ENCODE data around the gene PDCD6IP.
"Not testable (repeated sequence)": the region's sequence is repeated elsewhere in the genome, so short reads cannot be mapped to it uniquely, and the experiment has no call there.

Gene PDCD6IP

GRCh38 chr3:33848624-33849347 is 50.4 kb downstream of the PDCD6IP start:
- peaks cover 40% of the 10 kb centered on the region for H3K36me3 Mint-ChIP-seq
- H3K9me3 Mint-ChIP-seq, result no peaks in the 10 kb centered on the region
- H3K27ac Mint-ChIP-seq, result peak overlapping the region; percentile 84
- DNase-seq, result peak; percentile 45
- H3K4me3 Mint-ChIP-seq, result peak overlapping the region; percentile 4
- CTCF ChIA-PET, result no interaction called here
- no peaks in the 10 kb centered on the region for H3K27me3 Mint-ChIP-seq
- peaks cover 40% of the 10 kb centered on the region for H3K4me1 Mint-ChIP-seq

- CTCF ChIA-PET, H3K27ac Mint-ChIP-seq, H3K27me3 Mint-ChIP-seq, H3K4me3 Mint-ChIP-seq, H3K9me3 Mint-ChIP-seq, DNase-seq: not testable (repeated sequence)
- peaks cover 45% of the 10 kb centered on the region for H3K36me3 Mint-ChIP-seq
- peaks cover 54% of the 10 kb centered on the region for H3K4me1 Mint-ChIP-seq
These were observed 52.2 kb downstream of the PDCD6IP start for GRCh38 chr3:33850599-33850998.

DNA sequence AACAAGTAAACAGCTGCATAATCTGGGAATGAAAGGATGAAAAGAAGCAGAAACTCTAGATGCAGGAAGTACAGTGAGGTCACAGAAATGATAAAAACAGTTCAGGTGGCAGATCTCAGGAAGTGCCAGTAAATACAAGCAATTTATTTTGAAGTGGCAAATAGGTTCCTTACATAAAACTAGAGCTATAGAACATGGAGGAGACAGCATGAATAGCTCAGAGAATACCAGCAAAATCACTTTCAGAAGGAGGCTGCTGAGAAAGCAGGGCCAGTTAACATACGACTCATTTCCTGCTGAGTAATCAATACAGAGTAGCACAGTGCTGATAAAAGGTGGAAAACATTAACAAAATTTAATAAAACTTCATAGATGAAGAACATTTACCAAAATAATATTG is 57.0 kb downstream of the PDCD6IP start:
- Mint-ChIP-seq H3K36me3 (peaks cover 48% of the 10 kb centered on the region), H3K27ac (peak overlapping the region; percentile 72), H3K4me1 (peaks cover 30% of the 10 kb centered on the region)
- H3K27me3 Mint-ChIP-seq, DNase-seq, H3K4me3 Mint-ChIP-seq, H3K9me3 Mint-ChIP-seq, CTCF ChIA-PET: not testable (repeated sequence)

DNA sequence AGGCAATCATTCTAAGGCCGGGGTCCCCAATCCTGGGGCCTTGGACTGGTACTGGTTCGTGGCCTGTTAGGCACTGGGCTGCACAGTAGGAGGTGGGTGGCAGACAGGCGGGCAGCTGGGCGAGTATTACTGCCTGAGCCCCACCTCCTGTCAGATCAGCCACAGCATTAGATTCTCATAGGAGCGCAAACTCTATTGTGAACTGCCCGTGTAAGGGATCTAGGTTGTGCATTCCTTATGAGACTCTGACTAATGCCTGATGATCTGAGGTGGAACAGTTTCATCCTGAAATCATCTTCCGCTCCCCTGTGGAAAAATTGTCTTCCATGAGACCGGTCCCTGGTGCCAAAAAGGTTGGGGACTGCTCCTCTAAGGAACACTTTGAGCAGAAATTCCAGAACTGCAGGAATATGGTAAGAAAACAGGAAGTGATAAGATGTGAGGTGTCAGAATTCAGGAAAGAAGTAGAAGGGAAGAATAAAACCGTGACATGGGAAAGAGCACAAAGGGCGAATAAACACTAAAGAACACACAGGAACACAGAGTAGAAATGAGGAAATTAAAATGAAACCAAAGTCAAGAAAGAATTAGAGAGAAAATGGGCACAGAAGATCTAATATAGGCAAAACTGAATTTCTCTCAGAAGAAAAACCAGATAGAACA is 57.6 kb downstream of the PDCD6IP start:
- no peaks in the 10 kb centered on the region for H3K27me3 Mint-ChIP-seq

GRCh38 chr3:33857701-33858100 is 59.3 kb downstream of the PDCD6IP start:
- H3K27me3 Mint-ChIP-seq, result not testable (repeated sequence)
- peaks cover 37% of the 10 kb centered on the region for H3K36me3 Mint-ChIP-seq

More for the DNA sequence above, 57.6 kb downstream of the PDCD6IP start:
- Mint-ChIP-seq H3K36me3 (peaks cover 42% of the 10 kb centered on the region), H3K4me1 (peaks cover 24% of the 10 kb centered on the region), H3K27ac (peak overlapping the region; percentile 72), H3K4me3 (no peak overlapping the region), H3K9me3 (no peaks in the 10 kb centered on the region)
- DNase-seq, result no peak
- CTCF ChIA-PET, result no interaction called here

DNA sequence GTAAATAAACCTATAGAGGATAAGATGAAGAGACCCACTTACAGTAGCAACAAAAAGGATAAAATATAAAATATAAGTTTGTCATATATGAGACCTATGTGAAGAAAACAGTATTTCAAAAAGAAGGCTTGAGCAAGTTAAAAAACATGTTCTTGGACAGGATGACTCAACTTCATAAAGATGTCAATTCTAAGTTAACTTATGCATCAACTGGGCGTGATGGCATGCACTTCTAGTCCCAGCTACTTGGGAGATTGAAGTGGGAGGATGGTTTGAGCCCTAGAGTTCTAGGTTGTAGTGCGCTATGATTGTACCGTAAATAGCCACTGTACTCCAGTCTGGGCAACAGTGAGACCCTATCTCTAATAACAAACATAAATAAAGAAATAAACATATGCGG is 59.7 kb downstream of the PDCD6IP start:
- Mint-ChIP-seq H3K36me3 (peaks cover 35% of the 10 kb centered on the region), H3K27me3 (no peaks in the 10 kb centered on the region), H3K27ac (no peak overlapping the region), H3K4me1 (peaks cover 22% of the 10 kb centered on the region), H3K9me3 (no peaks in the 10 kb centered on the region), H3K4me3 (no peak overlapping the region)
- no peak for DNase-seq
- CTCF ChIA-PET, result no interaction called here

More at GRCh38 chr3:33857701-33858100, 59.3 kb downstream of the PDCD6IP start:
- peaks cover 22% of the 10 kb centered on the region for H3K4me1 Mint-ChIP-seq
- H3K27ac Mint-ChIP-seq, H3K9me3 Mint-ChIP-seq, DNase-seq, H3K4me3 Mint-ChIP-seq, CTCF ChIA-PET: not testable (repeated sequence)

GRCh38 chr3:33860373-33861050 is 62.1 kb downstream of the PDCD6IP start:
- no peak for DNase-seq
- Mint-ChIP-seq H3K9me3 (no peaks in the 10 kb centered on the region), H3K4me3 (no peak overlapping the region), H3K36me3 (peaks cover 37% of the 10 kb centered on the region), H3K27ac (no peak overlapping the region), H3K4me1 (peaks cover 8% of the 10 kb centered on the region), H3K27me3 (no peaks in the 10 kb centered on the region)
- CTCF ChIA-PET, result no interaction called here

DNA sequence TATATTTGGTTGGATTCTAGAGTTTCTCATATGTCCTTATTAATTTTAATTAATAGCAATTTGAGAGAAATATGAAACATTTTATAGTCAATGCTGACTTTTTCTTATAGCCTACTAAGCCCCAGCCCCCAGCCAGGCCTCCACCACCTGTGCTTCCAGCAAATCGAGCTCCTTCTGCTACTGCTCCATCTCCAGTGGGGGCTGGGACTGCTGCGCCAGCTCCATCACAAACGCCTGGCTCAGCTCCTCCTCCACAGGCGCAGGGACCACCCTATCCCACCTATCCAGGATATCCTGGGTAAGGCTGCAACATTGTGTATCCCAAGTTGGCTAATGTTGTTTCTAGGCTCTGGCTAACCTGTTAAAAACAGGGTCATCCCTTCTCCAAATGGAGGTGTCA is 66.7 kb downstream of the PDCD6IP start:
- no peak overlapping the region for H3K27ac Mint-ChIP-seq
- no peak overlapping the region for H3K4me3 Mint-ChIP-seq
- DNase-seq, result no peak
- no peaks in the 10 kb centered on the region for H3K9me3 Mint-ChIP-seq
- H3K4me1 Mint-ChIP-seq, result no peaks in the 10 kb centered on the region
- H3K27me3 Mint-ChIP-seq, result no peaks in the 10 kb centered on the region
- H3K36me3 Mint-ChIP-seq, result peaks cover 33% of the 10 kb centered on the region
- CTCF ChIA-PET, result no interaction called here

DNA sequence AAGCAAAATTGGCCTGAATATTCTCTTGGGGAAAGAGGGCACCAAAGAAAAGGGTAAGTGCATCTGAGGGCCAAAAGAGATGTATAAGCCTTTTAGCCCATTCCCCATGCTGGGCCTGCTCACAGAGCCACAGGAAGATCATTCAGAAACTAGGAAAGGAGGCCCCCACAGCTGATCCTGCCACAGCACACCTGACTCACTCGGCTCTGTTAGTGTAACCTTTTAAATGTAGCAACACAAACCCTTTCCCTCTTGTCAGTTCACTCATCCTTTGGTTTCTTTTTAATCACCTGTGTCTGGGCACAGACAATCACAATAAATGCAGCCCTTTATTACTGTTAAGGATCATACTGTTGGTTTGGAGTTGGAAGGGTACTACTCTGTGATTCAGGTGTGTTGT is 69.9 kb downstream of the PDCD6IP start:
- H3K4me3 Mint-ChIP-seq, result no peak overlapping the region
- H3K27ac Mint-ChIP-seq, result no peak overlapping the region
- CTCF ChIA-PET, result no interaction called here
- H3K36me3 Mint-ChIP-seq, result peaks cover 34% of the 10 kb centered on the region
- no peaks in the 10 kb centered on the region for H3K9me3 Mint-ChIP-seq
- H3K27me3 Mint-ChIP-seq, result no peaks in the 10 kb centered on the region
- H3K4me1 Mint-ChIP-seq, result no peaks in the 10 kb centered on the region
- DNase-seq, result no peak

DNA sequence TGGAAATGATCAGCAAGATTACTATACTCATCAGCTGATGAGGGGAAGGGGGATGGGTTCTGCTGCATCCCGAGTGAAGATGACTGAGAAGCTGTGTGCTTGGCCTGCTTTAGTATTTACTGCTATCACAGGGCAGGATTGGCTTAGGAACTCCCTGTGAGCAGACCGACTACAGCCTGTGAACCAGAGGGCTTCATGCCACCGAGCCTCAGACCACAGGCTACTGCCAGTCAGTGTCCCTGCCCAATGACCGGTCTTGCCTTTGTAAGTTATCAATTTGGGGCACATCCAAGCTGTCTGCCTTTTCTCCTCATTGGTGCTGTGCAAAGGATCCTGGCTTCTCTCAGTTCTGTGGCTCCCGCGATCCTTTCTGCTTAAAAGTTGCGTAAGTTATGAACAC is 71.5 kb downstream of the PDCD6IP start:
- Mint-ChIP-seq H3K4me3 (no peak overlapping the region), H3K9me3 (no peaks in the 10 kb centered on the region), H3K36me3 (peaks cover 21% of the 10 kb centered on the region), H3K4me1 (no peaks in the 10 kb centered on the region), H3K27me3 (no peaks in the 10 kb centered on the region), H3K27ac (no peak overlapping the region)
- no peak for DNase-seq
- CTCF ChIA-PET, result no interaction called here

- Mint-ChIP-seq H3K4me1 (no peaks in the 10 kb centered on the region), H3K36me3 (peaks cover 4% of the 10 kb centered on the region), H3K4me3 (no peak overlapping the region), H3K9me3 (no peaks in the 10 kb centered on the region), H3K27me3 (no peaks in the 10 kb centered on the region), H3K27ac (no peak overlapping the region)
- no peak for DNase-seq
- CTCF ChIA-PET, result interaction anchor here (2.6 kb wide), 1 partner anchor 9 kb away, joined by 8 read pairs; no protein-coding TSS in a partner anchor
These were observed 76.4 kb downstream of the PDCD6IP start for GRCh38 chr3:33874815-33875214.

DNA sequence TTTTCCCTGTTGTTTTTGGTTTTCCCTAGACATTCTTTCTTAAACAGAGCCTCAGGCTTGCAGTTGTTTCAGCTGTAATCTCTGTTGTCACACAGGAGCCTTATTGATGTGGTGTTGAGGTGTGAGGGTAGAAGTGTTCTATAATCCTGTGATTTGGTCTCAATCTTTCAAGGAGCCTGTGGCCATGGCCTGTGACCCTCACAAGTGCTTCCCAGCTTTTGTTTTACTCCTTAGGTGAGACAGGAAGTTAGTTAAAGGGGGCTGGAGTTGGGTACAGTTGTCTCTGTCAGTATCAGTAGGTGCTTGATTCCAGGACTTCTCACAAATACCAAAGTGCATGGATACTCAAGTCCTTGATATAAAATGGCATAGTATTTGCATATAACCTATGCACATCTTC is 77.2 kb downstream of the PDCD6IP start:
- Mint-ChIP-seq H3K27ac (no peak overlapping the region), H3K9me3 (no peaks in the 10 kb centered on the region), H3K4me3 (no peak overlapping the region), H3K4me1 (no peaks in the 10 kb centered on the region), H3K36me3 (no peaks in the 10 kb centered on the region), H3K27me3 (no peaks in the 10 kb centered on the region)
- DNase-seq, result no peak
- CTCF ChIA-PET, result interaction anchor here (2.6 kb wide), 1 partner anchor 8 kb away, joined by 8 read pairs; no protein-coding TSS in a partner anchor

DNA sequence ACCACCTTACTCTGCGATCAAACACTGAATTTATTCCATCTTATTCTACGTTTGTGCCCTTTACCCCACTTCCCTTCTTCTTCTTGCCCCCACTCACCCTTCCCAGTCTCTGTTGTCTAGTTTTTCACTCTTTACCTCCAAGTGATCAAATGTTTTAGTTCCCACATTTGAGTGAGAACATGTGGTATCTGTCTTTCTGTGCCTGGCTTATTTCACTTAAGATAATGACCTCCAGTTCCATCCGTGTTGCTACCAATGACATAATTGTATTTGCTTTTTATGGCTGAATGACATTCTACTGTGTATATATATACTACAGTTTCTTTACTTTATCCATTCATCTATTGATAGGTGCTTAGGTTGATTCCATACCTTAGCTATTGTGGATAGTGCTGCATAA is 78.8 kb downstream of the PDCD6IP start:
- H3K9me3 Mint-ChIP-seq, result no peaks in the 10 kb centered on the region
- no peaks in the 10 kb centered on the region for H3K36me3 Mint-ChIP-seq
- DNase-seq, result no peak
- CTCF ChIA-PET, result no interaction called here
- H3K4me3 Mint-ChIP-seq, result no peak overlapping the region
- no peaks in the 10 kb centered on the region for H3K27me3 Mint-ChIP-seq
- H3K27ac Mint-ChIP-seq, result no peak overlapping the region
- H3K4me1 Mint-ChIP-seq, result no peaks in the 10 kb centered on the region

- H3K27ac Mint-ChIP-seq, result no peak overlapping the region
- CTCF ChIA-PET, result no interaction called here
These were observed 81.1 kb downstream of the PDCD6IP start for GRCh38 chr3:33879540-33879939.

More at GRCh38 chr3:33879540-33879939, 81.1 kb downstream of the PDCD6IP start:
- no peaks in the 10 kb centered on the region for H3K36me3 Mint-ChIP-seq
- DNase-seq, result no peak
- H3K4me3 Mint-ChIP-seq, result no peak overlapping the region
- peaks cover 4% of the 10 kb centered on the region for H3K27me3 Mint-ChIP-seq
- H3K9me3 Mint-ChIP-seq, result no peaks in the 10 kb centered on the region
- peaks cover 2% of the 10 kb centered on the region for H3K4me1 Mint-ChIP-seq
